Endothelial cell of coronary artery (primary cell): Measurements from ENCODE around the gene ZNF341. TPM values are rescaled to one million over a fixed set of nuclear protein-coding genes. Genes with fewer than 3 reads are reported as not detected.

Experiments used
- total RNA-seq: library from RNA; depleted of rRNA; stranded (reverse); fragments of >200 nt; gene quantifications from 2 replicates; pipeline ENCODE4 v1.2.3, GENCODE V29; 2014

ZNF341 gene
- 1.1 and 1.4 TPM in 2 replicates for total RNA-seq

GRCh38 chr20:33731693-33732165 is at the start of gene ZNF341:
TSS of gene ZNF341 (plus strand) at chr20:33731996. CDS start at chr20:33732022, 26 bp downstream.

GRCh38 chr20:33686100-33686983 is 45.5 kb upstream of the ZNF341 start, which contains the start of gene E2F1:
TSS of gene E2F1 (minus strand) at chr20:33686385. CDS start at chr20:33686264, 121 bp downstream.

GRCh38 chr20:33719989-33720709 is 11.6 kb upstream of the ZNF341 start, which contains the start of gene PXMP4:
TSS of gene PXMP4 (minus strand) at chr20:33720310. CDS start at chr20:33720207, 103 bp downstream.

GRCh38 chr20:33810885-33811775 is 79.3 kb downstream of the ZNF341 start, which contains the start of gene CHMP4B:
TSS of gene CHMP4B (plus strand) at chr20:33811348. CDS start at chr20:33811469, 121 bp downstream.

Other genes with a start within 250 kb of the ZNF341 start
- 2.4 and 3.2 TPM in 2 replicates for gene CBFA2T2, start 241.9 kb upstream of the ZNF341 start, total RNA-seq
- gene C20orf144, start 69.7 kb upstream of the ZNF341 start, total RNA-seq = 0.09 TPM in 2 replicates
- gene ACTL10, start 65.1 kb upstream of the ZNF341 start, total RNA-seq = 1.6 and 3.1 TPM in 2 replicates
- gene NECAB3, start 57.6 kb upstream of the ZNF341 start, total RNA-seq = 12.5 and 19.0 TPM in 2 replicates
- 5.1 and 9.8 TPM in 2 replicates for gene E2F1, start 45.6 kb upstream of the ZNF341 start, total RNA-seq
- 3.8 and 4.5 TPM in 2 replicates for gene PXMP4, start 11.7 kb upstream of the ZNF341 start, total RNA-seq
- 42.4 and 50.4 TPM in 2 replicates for gene CHMP4B, start 79.4 kb downstream of the ZNF341 start, total RNA-seq